Retinal pigment epithelial cell (primary cell): ENCODE measurements around the gene ZNF3.

ENCODE experiments used
- DNase-seq: peaks from one replicate; pipeline ENCODE4 v3.0.0-alpha.2; 2010; ENCODE audit warnings: low read depth
- H3K4me3 ChIP-seq: 2 replicates; pipeline ENCODE4 v1.5.1; 2011; ENCODE audit warnings: mild to moderate bottlenecking, low read length, control low read depth, moderate library complexity
- CTCF ChIP-seq: conservative IDR thresholded peaks from 2 replicates; pipeline ENCODE4 v1.5.1; 2011; ENCODE audit warnings: low read depth, low read length, control low read depth, inconsistent platforms

Gene ZNF3

GRCh38 chr7:100100420-100101015 is 19.0 kb upstream of the ZNF3 start:
- H3K4me3 ChIP-seq, result peak overlapping the region; percentile 94
- peak; percentile 94 for DNase-seq
- TF ChIP-seq CTCF, result no peak

GRCh38 chr7:100099452-100099851 is 17.9 kb upstream of the ZNF3 start:
- no peak for TF ChIP-seq CTCF
- peak overlapping the region; percentile 94 for H3K4me3 ChIP-seq
- DNase-seq, result no peak

GRCh38 chr7:100098913-100099312 is 17.4 kb upstream of the ZNF3 start:
- peak overlapping the region; percentile 94 for H3K4me3 ChIP-seq

GRCh38 chr7:100095704-100096103 is 14.2 kb upstream of the ZNF3 start:
- H3K4me3 ChIP-seq, result no peak overlapping the region
- no peak for DNase-seq
- no peak for TF ChIP-seq CTCF

More at GRCh38 chr7:100098913-100099312, 17.4 kb upstream of the ZNF3 start:
- TF ChIP-seq CTCF, result no peak
- DNase-seq, result no peak

GRCh38 chr7:100095289-100095688 is 13.8 kb upstream of the ZNF3 start:
- no peak for DNase-seq
- no peak for TF ChIP-seq CTCF
- H3K4me3 ChIP-seq, result no peak overlapping the region

- H3K4me3 ChIP-seq, result no peak overlapping the region
- no peak for TF ChIP-seq CTCF
- no peak for DNase-seq
Measured at GRCh38 chr7:100093925-100094486, 12.5 kb upstream of the ZNF3 start.

GRCh38 chr7:100093498-100093897 is 12.0 kb upstream of the ZNF3 start:
- DNase-seq, result no peak
- H3K4me3 ChIP-seq, result no peak overlapping the region
- no peak for TF ChIP-seq CTCF
